GM12892 (cell line): Measurements from ENCODE around the gene P2RY14.

Source experiments
- POLR2A ChIP-seq: IDR thresholded peaks from 2 replicates; pipeline ENCODE4 v1.6.1; 2011; ENCODE audit warnings: low read depth, low read length, control low read depth
- POLR2AphosphoS5 ChIP-seq: IDR thresholded peaks from 2 replicates; pipeline ENCODE4 v1.6.1; 2011; ENCODE audit warnings: low read depth, low read length, control low read depth
- TAF1 ChIP-seq: IDR thresholded peaks from 2 replicates; pipeline ENCODE4 v1.6.1; 2011; ENCODE audit warnings: low read depth, mild to moderate bottlenecking, control low read depth, low read length, borderline replicate concordance

GRCh38 chr3:151312972-151313371 lies 34.6 kb upstream of the P2RY14 start:
- TF ChIP-seq POLR2A (no peak), POLR2AphosphoS5 (no peak), TAF1 (no peak)
